GM18951 (cell line): Measurements from ENCODE around the gene USP53.

Experiments used
- POLR2A ChIP-seq: IDR thresholded peaks from 4 replicates; pipeline ENCODE4 v1.6.1; 2011; ENCODE audit warnings: mild to moderate bottlenecking; ENCODE audit not compliant: insufficient read length, insufficient read depth; ENCODE audit errors: extremely low read depth
- in situ Hi-C: fragments of 300-500 bp; cut with MboI; formaldehyde crosslinking; loops from one replicate; pipeline ENCODE4 v1.12.0; 2022; ENCODE audit warnings: low sequenced_read_pairs, mixed read lengths, inconsistent platforms; ENCODE audit not compliant: unreplicated experiment

The USP53 gene

DNA sequence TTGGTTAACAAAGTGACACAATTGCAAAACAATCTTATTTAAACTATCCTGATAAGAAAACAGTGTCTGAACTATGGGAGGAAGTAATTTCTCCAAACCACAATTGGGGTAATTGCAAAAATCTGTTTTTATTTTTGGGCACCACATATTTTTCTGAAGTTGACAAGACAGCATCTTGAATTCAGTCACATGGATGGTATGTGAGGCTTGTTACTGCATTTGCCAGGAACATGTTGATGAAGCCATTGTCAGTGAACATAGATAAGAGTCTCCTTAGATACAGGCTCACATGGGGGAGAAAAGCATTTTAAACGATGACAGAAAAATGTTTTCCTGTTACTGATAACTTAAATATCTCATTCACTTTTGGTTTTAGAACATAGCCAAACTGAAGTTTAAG is 5.5 kb upstream of the USP53 start:
- TF ChIP-seq POLR2A: no peak
- in situ Hi-C loops: no loop called here

DNA sequence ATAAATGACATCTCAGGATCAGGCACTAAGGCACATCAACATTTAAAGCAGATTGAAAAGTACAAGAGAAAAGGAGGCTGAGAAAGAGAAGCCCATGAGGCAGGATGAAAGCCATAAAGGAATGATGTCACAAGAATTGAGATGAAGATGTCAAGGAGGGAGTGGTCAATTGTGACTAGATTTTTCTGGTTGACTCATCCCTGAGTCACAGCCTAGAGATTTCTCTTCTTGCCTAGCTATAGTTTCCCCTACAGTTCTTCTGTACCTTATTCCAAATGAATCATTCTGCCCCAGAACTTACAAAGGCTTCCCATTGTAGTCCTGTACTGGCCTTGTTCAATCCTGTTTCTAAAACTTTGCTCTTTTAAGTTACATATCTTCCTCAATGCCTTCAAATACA is 3.4 kb upstream of the USP53 start:
- TF ChIP-seq POLR2A: no peak
- in situ Hi-C loops: no loop called here

- TF ChIP-seq POLR2A: no peak
- in situ Hi-C loops: no loop called here
Measured at GRCh38 chr4:119209586-119209985, 2.9 kb upstream of the USP53 start.

- no peak for TF ChIP-seq POLR2A
- in situ Hi-C loops: no loop called here
Measured at GRCh38 chr4:119210775-119211174, 1.7 kb upstream of the USP53 start.

DNA sequence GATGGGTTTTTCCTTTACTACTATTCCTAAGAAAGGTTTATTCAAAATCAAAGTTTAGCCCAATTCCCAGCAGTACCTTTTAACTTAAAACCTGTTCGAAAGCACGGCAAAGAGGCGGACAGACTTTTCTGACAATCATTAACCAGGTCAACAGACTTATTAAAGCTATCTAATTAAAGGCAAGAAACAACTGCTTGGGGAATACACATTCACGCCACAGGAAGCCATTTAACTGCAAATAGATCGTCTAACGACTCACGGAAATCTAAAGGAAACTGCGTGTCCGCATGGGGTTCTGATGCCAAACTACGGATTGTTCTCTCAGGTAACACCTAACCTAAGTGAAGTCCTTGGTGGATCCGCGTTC is 663 bp upstream of the USP53 start:
- in situ Hi-C loops: no loop called here
- no peak for TF ChIP-seq POLR2A

DNA sequence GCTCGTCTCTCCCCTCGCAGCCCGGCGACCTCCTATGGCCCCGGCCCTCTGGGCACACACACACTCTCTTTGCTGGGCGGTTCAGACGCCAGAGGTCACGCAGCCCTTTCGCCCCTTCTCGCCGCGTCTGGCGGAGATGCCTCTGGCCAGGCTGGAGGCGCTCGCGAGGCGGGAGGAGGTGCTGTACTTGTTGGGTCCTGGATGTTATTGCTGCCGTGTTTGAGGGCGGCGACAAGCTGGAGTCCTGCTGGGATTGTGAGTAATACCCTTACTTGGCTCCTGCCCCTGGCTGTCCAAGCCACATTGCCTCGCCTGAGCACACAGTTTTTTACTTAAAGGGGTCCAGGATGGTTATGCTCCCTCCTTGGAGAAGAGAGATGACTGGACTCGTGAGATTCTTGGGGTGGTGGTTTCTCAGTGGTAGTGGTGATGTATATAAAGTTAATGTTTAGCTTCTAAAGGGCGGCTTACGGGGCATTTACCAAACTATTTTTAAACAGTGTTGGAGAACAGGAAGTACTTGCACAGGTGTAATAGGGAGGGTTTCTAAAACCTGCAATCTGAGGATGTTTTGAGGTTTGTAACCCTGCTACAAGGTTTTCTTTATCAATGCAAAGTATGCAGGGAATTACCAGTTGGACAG is 572 bp downstream of the USP53 start:
- TF ChIP-seq POLR2A: no peak
- in situ Hi-C loops: no loop called here

- TF ChIP-seq POLR2A: no peak
- in situ Hi-C loops: no loop called here
Measured at GRCh38 chr4:119218093-119218492, 5.6 kb downstream of the USP53 start.

DNA sequence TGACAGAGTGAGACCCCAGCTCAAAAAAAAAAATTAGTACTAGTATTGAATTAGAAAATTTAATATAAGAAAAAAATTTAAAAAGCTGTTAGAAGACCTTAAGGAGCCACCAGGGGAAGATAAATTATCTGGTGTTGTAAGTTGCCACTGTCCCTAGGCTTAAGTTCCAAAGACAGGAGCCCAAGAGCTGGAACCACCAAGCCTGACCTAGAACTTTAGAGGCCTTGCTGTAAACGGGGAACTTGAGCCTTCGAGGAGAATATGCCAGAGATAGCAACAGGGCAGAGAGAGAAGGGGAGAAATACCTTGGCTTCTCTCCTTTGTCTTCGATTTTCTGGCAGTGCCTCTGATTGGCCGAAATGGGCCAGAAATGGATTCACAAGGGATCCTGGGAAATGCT is 8.9 kb downstream of the USP53 start:
- in situ Hi-C loops: no loop called here
- no peak for TF ChIP-seq POLR2A

GRCh38 chr4:119227690-119228089 is 15.2 kb downstream of the USP53 start:
- TF ChIP-seq POLR2A: no peak
- in situ Hi-C loops: no loop called here

GRCh38 chr4:119228406-119228805 is 15.9 kb downstream of the USP53 start:
- in situ Hi-C loops: no loop called here

DNA sequence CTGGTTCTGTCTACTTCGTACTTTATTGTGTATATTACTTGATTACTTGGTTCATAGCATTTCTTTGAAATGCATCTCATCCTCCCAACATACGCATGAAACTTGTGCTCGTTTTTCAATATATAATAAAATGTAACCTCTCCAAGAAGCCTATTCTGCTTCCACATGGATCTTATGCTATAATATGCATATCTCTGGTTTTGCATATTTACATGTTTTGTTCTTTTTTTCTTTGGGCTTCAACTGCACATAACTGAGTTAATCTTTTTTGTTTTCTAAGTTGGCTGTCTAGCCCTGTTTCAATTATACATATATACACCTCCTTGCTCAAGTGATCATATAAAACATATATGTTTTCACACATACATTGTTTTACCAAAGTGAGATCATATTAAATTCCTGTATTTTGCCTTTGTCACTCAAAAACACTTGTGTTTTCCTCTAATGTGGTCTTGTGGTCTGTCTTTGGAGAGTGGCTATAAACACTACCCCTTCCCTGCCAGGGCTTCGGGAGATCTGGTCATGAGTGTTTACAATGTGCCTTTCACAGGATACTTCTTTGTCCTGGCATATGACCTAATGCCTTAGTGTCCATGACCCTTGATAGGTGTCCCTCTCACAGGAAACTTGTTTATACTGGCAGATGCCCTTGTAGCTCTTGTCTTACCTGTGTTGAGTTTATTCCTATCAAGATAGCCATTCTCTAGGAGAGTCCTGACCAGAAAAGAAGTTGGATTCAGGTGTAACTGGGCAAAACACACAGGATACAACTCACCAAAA is 17.6 kb downstream of the USP53 start:
- no peak for TF ChIP-seq POLR2A
- in situ Hi-C loops: no loop called here

More at GRCh38 chr4:119228406-119228805, 15.9 kb downstream of the USP53 start:
- TF ChIP-seq POLR2A: no peak

DNA sequence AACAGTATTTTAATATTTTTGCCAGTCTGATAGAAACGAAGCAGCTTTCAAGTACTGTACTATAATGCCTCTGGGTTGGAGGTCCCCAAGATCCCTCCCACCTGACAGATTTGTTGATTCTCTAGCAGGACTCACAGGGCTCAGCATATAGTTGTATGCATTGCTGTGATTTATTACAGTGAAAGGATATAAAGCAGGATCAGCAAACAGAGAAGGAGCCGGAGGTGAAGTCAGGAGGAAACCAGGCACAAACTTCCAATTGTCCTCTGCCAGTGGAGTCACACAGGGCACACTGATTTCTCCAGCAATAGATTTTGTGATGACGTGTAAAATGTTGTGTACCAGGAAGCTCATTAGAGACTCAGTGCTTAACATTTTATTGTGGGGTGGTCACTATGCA is 19.0 kb downstream of the USP53 start:
- in situ Hi-C loops: no loop called here
- TF ChIP-seq POLR2A: no peak

DNA sequence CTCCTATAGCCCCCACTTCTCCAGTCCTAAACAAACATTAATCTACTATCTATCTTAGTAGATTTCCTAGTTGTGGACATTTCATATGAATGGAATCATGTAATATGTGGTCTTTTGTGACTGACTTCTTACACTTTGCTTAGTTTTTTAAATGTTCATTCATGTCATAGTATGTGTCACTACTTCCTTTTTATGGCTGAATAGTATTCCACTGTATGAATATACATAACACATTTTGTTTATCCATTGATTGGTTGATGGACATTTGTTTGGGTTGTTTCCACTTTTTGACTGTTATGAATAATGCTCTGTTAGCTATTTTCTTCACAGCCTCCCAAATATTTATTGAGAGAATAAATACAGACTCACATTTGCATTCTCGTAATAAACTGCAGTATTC is 19.8 kb downstream of the USP53 start:
- in situ Hi-C loops: no loop called here
- no peak for TF ChIP-seq POLR2A

- TF ChIP-seq POLR2A: no peak
- in situ Hi-C loops: no loop called here
Measured at GRCh38 chr4:119233191-119233590, 20.7 kb downstream of the USP53 start.
